Adrenal gland (tissue), 12 donors: ENCODE results near the gene CTNND1. TPM values are rescaled to one million over a fixed set of nuclear protein-coding genes. Genes with fewer than 3 reads are reported as not detected.

ENCODE experiments used
- DNase-seq, 7 donors: peaks; one replicate each; pipeline ENCODE4 v3.0.0-alpha.2; 2019 to 2020
- H3K27ac ChIP-seq, 5 donors: fragments of 200-600 bp; sonication (generic) in 4 of 5; 1 replicate in 3 of 5; 2 replicates in 2 of 5; pipeline versions ENCODE4 v1.5.1 to v1.8.0; 2016 to 2020; ENCODE audit warnings: mild to moderate bottlenecking in 1 of 5
- H3K27me3 ChIP-seq: fragments of 200-600 bp; 2 replicates; pipeline ENCODE4 v1.8.0; 2021
- H3K36me3 ChIP-seq, 2 donors: fragments of 200-600 bp; replicated peaks in 1 of 2; 1 replicate in 1 of 2; 2 replicates in 1 of 2; pipeline versions ENCODE4 v1.5.1 to v1.8.0; 2018 to 2022
- H3K4me1 ChIP-seq, 2 donors: fragments of 200-600 bp; replicated peaks in 1 of 2; 1 replicate in 1 of 2; 2 replicates in 1 of 2; pipeline versions ENCODE4 v1.5.1 to v1.8.0; 2018 to 2021
- H3K4me3 ChIP-seq, 4 donors: fragments of 200-600 bp; sonication (generic) in 3 of 4; one replicate each; pipeline ENCODE4 v1.5.1; 2016 to 2018
- H3K9me3 ChIP-seq, 3 donors: fragments of 200-600 bp; sonication (generic) in 1 of 3; replicated peaks in 1 of 3; 1 replicate in 2 of 3; 2 replicates in 1 of 3; pipeline versions ENCODE4 v1.5.1 to v1.8.0; 2016 to 2021
- CTCF ChIP-seq, 6 experiments: fragments of 450-650 bp in 4 of 6; fragments of 200-600 bp in 2 of 6; sonication (generic) in 1 of 6; IDR thresholded peaks; 1 replicate in 5 of 6; 2 replicates in 1 of 6; pipeline versions ENCODE4 v1.5.1 to v1.8.0; 2016 to 2021; ENCODE audit warnings: antibody characterized with exemption in 6 of 6, mild to moderate bottlenecking in 2 of 6, moderate library complexity in 1 of 6
- POLR2A ChIP-seq, 2 donors: fragments of 450-650 bp; IDR thresholded peaks; one replicate each; pipeline ENCODE4 v1.6.1; 2017; ENCODE audit warnings: antibody characterized with exemption in 2 of 2, mild to moderate bottlenecking in 2 of 2, moderate library complexity in 1 of 2
- WGBS, 4 donors: extraction: QIAGEN DNeasy Blood & Tissue Kit in 2 of 4; methylation state at CpG; one replicate each; pipeline versions ENCODE4 v1.1.5 to v1.1.7; 2013 to 2017; 5-methylcytosine and 5-hydroxymethylcytosine counted together
- intact Hi-C, 2 donors: fragments of 100-400 bp; cut with DNase I; formaldehyde crosslinking; loops; one replicate each; pipeline versions ENCODE4 v1.14.1 to v1.15.0; 2022 to 2023
- polyA plus RNA-seq, 3 donors: library from polyadenylated mRNA; stranded (reverse); fragments of 200-250 nt in 2 of 3; fragments of 350-450 nt in 1 of 3; fragmentation: Illumina TruSeq in 1 of 3; extraction: RNeasy Lipid Tissue Mini Kit (QIAGEN cat#74804) in 1 of 3; gene quantifications; one replicate each; pipeline ENCODE4 v1.2.3, GENCODE V29; 2013 to 2014
- total RNA-seq, 9 donors: library from RNA; depleted of rRNA in 4 of 9; stranded (reverse); fragments of >200 nt in 4 of 9; fragments of 120-200 nt in 1 of 9; fragmentation: NEBNext Ultra II Directional in 1 of 9; extraction: Animal tissue kit (Norgen Biotek cat#: 25700) in 1 of 9; gene quantifications; one replicate each; pipeline versions ENCODE4 v1.1.0 to v1.2.4, GENCODE V29; 2013 to 2023
- donor health status: healthy with polysubstance abuse.
- donor health status: Bipolar disorder and iron deficiency.
- donor health status: DM: yes; HTN: yes; CAD: no.
- donor health status: DM: no; HTN: no; CAD: no.
- donor health status: DM: no; HTN: no; CAD: no.
- donor health status: DM: yes; HTN: yes; CAD: no.

CTNND1 gene
- total and polyA plus RNA-seq, 12 donors = 26.3 to 152 (median 107) TPM

DNA sequence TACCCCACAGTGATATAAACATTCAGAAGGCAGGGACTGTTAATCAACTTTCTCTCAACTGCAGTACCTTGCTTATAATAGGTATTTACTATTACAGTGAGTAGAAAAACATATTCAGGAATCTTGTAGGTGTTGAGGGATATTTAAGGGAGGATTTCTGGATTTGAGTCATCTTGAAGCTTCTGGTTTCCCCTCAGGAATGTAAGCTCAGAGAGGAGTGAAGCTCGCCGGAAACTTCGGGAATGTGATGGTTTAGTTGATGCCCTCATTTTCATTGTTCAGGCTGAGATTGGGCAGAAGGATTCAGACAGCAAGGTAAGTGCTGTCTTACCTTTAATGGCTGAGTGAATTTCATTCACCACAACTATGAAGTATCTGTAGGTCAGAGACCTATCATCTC, 42.9 kb downstream of the CTNND1 start:
- no peak for DNase-seq
- no peak for TF ChIP-seq POLR2A (IDR thresholded peaks at IDR 0.05)
- no peak for TF ChIP-seq CTCF (IDR thresholded peaks at IDR 0.05)
- Histone ChIP-seq H3K4me3 (no peak overlapping the region), H3K4me1 (peaks cover 12 to 20% of the 10 kb centered on the region in 2 donors), H3K27ac (no peak overlapping the region), H3K36me3 (peaks cover 0 to 80% of the 10 kb centered on the region in 2 donors), H3K27me3 (no peaks in the 10 kb centered on the region), H3K9me3 (no peaks in the 10 kb centered on the region)
- intact Hi-C loops = no loop called here
- 88 to 98% (median 95%) methylated on average over 3 of the region's 3 CpGs for WGBS, 4 donors

DNA sequence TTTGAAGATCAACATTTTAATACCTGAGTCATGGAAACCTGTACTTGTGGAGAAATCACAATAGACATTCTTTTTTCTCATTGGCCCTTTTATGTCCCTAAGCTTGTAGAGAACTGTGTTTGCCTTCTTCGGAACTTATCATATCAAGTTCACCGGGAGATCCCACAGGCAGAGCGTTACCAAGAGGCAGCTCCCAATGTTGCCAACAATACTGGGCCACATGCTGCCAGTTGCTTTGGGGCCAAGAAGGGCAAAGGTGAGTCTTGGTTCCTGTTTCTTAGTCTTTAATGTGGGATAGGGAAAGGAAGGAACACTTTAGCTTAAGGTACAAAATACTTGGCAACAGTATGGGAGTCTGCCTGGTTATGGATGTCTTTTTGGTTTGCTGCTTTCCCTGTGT, 44.2 kb downstream of the CTNND1 start:
- H3K36me3 ChIP-seq = peaks cover 0 to 94% of the 10 kb centered on the region in 2 donors
- H3K27me3 ChIP-seq = no peaks in the 10 kb centered on the region
- TF ChIP-seq CTCF (IDR thresholded peaks at IDR 0.05) = no peak
- TF ChIP-seq POLR2A (IDR thresholded peaks at IDR 0.05) = no peak
- no peak overlapping the region for H3K27ac ChIP-seq
- WGBS, 4 donors = 88 to 91% (median 90%) methylated on average over 3 of the region's 3 CpGs
- H3K4me1 ChIP-seq = peaks cover 0 to 7% of the 10 kb centered on the region in 2 donors
- no peak overlapping the region for H3K4me3 ChIP-seq
- H3K9me3 ChIP-seq = no peaks in the 10 kb centered on the region
- DNase-seq = no peak
- intact Hi-C loops = no loop called here

DNA sequence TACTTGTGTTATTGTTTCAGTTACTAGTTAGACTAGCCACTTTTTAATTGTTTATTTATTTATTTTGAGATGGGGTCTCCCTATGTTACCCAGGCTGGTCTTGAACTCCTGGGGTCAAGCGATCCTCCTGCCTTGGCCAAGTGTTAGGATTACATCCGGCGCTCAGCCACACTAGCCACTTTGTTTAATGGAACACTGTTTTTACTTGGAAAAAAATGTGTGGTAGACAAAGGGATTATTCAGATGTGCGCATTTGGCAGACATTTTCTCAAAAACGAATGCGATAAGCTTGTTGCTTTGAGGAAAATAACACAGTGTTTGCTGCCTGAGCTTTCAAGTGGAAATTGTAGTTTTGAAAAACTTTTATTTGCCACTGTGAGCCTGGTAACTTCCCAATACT, 51.0 kb downstream of the CTNND1 start:
- H3K4me1 ChIP-seq = no peaks in the 10 kb centered on the region
- no peaks in the 10 kb centered on the region for H3K27me3 ChIP-seq
- TF ChIP-seq CTCF (IDR thresholded peaks at IDR 0.05) (no peak), POLR2A (IDR thresholded peaks at IDR 0.05) (no peak)
- H3K4me3 ChIP-seq = no peak overlapping the region
- intact Hi-C loops = no loop called here
- H3K36me3 ChIP-seq = peaks cover 0 to 100% of the 10 kb centered on the region in 2 donors
- DNase-seq = no peak
- no peaks in the 10 kb centered on the region for H3K9me3 ChIP-seq
- no peak overlapping the region for H3K27ac ChIP-seq
- WGBS, 4 donors = 86 to 95% (median 94%) methylated on average over 6 of the region's 6 CpGs

- TF ChIP-seq POLR2A (IDR thresholded peaks at IDR 0.05) = no peak
- no peak for TF ChIP-seq CTCF (IDR thresholded peaks at IDR 0.05)
- Histone ChIP-seq H3K36me3 (peaks cover 0 to 86% of the 10 kb centered on the region in 2 donors), H3K4me3 (no peak overlapping the region), H3K27ac (no peak overlapping the region), H3K9me3 (no peaks in the 10 kb centered on the region), H3K4me1 (no peaks in the 10 kb centered on the region), H3K27me3 (no peaks in the 10 kb centered on the region)
- intact Hi-C loops = no loop called here
- WGBS, 4 donors = 71 to 87% (median 77%) methylated on average over 2 of the region's 2 CpGs
- DNase-seq = no peak
Observed at GRCh38 chr11:57815476-57815875, 53.9 kb downstream of the CTNND1 start.
